OCI-M1 (cell line): ENCODE measurements around the gene PLPP4.

Experiments used
- DNase-seq: peaks from one replicate; lab custom pipeline; 2025; lab: John Stamatoyannopoulos, UW

Gene PLPP4

DNA sequence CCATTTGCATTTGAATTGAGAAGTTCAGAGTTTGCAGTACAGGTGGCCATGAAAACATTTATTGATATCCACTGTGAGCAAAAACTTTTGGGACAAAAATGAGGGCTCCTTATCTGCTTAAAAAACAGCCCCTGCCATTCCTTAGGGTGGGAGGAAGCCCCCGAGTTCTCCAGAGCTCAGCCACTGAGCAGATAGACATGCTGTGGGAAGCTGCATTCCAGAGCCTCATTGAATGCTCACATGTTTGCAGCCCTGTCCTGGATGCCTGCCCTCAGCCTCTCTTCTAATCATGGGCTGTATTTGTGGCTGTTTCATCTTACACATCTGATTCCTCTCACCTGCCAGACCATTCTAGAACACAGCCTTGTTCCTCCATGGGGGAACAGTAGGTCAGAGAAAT, 33.3 kb downstream of the PLPP4 start:
- DNase-seq: no peak

DNA sequence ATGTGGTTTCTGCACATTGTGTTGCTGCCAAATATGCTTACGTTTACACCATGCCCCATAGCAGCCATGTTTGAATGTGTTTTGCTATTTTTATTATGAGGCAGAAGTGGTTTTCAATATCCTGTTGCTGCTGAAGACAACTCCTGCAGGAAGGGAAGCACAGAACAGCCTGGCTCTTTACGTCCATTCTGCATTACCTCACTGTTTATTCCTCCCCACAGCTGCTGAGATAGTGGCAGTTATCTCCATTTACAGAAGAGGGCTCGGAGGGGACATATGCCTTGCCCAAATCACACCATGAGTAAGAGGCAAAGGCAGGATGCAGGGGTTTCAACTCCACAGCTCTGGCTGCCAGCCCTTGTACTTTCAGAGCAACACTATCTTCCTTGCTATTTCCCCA, 35.3 kb downstream of the PLPP4 start:
- no peak for DNase-seq

DNA sequence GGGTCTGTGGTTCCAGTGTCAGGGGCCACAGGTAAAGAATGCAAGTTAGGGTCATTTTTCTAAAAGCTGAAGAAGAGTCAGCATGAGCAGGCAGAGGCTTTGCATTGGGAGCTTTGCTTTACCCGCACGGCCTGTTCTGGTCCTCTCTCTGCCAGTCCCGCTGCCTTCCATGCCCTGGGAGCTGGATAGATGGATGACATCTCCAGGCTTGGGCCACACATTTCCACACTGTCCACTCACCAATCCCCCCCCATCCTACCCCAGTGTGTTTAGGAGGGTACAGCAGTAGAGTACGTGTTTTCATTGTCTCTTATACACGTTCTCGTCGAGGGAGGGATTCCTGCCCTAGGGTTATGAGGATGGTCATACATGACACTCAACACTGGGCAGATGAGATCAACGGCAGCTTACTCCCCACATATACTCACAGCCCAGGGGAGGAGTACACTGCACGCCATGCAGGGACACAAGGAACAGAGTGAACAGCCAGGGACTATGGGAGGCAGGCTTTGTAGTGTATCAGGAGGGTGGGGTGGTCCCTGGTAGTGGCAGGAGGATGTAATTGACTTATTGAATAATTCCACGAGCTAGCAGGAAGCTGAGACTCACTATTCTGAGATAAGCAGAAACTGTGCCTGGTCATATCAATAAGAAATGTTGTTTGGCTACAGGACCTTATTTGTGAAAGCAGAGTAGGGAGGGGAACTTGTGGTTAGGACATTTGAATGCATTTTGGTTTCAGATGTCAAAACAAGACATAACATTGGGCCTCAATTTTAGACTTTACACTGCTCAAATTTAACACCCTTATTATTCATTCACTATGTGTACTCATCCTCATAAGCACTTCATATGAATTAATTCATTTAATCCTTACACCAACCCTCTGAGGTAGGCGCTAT, 36.6 kb downstream of the PLPP4 start:
- DNase-seq: peak; percentile 7

DNA sequence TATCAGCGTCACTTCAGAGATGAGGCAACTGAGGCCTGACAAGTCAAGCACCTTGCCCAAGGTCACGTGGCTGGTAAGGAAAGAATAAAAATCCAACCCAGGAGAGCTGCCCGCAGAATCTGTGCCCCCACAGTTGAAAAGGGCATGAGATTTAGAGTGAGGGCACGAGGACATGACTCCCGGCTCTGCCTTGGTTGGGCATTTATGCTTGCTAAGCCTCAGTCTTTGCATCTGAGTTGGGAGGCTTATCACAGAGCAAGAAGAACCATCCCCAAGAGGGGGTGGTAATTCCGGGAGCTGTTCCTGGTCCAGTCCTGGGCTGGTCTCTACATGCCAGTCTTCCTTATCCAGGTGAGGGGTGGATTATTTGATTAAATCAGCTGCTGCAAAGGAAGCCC, 37.3 kb downstream of the PLPP4 start:
- no peak for DNase-seq

GRCh38 chr10:120495226-120496009, 38.4 kb downstream of the PLPP4 start:
- DNase-seq: no peak

DNA sequence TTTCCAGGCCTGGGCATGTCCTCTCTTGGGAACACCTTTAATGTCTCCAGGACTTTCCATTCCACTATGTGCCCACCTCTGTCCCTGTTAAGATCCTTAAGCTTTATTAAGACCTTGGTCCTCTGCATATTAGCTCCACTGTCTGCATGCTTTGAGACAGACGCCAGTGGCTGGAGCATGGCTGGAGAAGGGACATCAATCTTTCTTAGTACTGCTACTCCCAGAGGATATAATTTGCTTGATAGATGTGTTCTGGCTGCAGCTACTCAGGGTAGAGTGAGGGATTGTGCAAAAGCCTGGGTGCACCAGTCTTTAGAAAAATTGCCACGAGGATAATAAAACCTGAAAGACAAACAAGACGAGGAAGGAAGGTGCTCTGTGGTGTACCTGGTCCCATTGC, 42.9 kb downstream of the PLPP4 start:
- DNase-seq: no peak

DNA sequence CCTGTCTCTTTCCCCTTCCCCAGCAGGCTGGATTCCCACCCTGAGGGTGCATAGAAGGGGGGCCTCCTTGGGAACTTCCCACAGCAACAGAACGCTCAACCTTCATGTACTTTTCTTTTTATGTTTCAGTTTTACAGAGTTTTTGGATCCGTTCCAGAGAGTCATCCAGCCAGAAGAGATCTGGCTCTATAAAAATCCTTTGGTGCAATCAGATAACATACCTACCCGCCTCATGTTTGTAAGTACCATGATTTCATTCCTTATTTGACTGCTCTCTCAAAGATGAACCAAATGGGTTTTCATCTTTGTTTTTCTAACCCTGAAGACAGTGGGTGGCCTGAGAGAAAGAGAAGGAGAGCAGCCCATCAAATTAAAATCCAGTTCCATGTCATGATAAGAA, 46.7 kb downstream of the PLPP4 start:
- no peak for DNase-seq

DNA sequence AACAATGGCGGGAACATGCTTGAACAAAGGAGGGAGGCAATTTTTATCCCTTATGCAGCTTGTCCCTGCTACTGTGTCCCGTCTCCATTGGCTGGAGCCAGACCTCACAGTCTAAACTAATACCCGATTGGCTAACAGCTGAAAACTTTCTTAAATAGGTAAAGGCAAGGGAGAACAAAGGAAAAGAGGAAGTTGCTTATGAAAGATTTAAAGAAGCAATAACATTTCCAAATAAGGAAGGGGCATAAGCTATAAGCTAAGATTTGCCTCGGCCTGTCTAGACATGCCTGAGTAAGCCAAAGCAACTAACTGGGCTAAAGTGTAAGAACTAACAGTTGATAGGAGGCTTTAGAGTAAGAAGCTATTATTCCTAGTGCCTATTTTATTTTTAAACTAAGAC, 47.2 kb downstream of the PLPP4 start:
- DNase-seq: peak; percentile 67

GRCh38 chr10:120505056-120505455, 48.0 kb downstream of the PLPP4 start:
- no peak for DNase-seq

DNA sequence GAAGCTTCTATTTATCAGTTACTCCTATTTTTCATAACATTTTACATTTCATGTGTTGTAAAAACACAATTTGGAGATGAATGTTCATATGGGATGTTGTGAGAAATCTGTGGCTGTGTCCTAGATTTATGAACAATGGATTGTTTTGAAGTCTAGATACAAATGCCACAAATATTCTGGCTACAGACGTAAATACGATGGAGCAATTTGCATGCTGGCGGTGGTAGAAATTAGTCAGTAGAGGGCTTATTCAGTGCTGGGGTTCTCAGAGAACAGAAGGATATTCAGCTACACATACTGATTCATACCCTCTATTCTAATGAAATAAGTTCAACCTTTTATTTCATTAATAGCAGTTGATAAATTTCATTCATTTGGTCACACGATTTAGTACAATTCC, 48.8 kb downstream of the PLPP4 start:
- no peak for DNase-seq

- no peak for DNase-seq
Measured at GRCh38 chr10:120506674-120507073, 49.6 kb downstream of the PLPP4 start.

GRCh38 chr10:120507175-120507574, 50.1 kb downstream of the PLPP4 start:
- no peak for DNase-seq

- DNase-seq: no peak
Measured at GRCh38 chr10:120507651-120508050, 50.6 kb downstream of the PLPP4 start.

DNA sequence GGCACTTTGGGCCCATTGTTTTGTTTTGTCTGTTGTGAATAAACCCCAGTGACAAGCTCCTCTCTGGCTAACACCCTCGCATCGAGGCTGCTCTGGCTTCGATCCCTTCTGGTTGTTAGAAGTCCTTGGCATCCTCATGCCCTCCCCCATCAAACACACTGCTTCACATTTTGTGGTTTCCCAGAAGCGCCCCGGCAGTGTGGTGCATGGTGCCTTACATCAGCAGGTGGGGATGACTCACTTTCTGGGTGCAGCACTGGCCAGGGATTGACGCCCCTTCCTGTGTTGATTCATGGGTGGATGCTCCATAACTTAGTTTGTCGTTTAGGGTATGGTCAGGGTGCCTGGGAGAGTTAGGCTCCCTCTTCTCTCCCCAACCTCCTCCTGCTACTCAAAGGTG, 51.4 kb downstream of the PLPP4 start:
- no peak for DNase-seq

GRCh38 chr10:120508966-120509365, 51.9 kb downstream of the PLPP4 start:
- no peak for DNase-seq

- DNase-seq: no peak
Measured at GRCh38 chr10:120511165-120511564, 54.1 kb downstream of the PLPP4 start.

DNA sequence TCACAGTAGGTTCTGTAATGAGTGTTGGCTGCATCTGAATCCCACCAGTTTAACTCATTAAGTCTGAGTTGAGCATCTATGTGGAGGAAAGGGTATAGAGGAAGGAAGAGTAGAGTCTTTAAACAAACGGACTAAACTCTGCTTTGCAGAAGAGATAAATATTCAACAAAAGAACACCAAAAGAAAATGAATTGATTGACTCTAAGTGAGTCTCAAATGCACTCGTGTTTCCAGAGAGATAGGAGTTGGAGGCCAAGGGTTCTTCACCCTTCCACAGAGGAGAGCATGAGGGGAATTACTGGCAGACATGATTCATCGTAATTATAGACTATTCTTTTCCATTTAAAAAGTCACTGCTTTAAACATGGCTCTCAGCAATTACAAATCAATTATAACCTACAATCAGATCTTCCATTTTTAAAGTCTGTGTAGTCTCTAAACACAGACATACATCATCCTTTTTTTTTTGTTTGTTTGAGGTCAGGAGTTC, 56.3 kb downstream of the PLPP4 start:
- no peak for DNase-seq

GRCh38 chr10:120514035-120514620, 57.1 kb downstream of the PLPP4 start:
- peak; percentile 53 for DNase-seq

GRCh38 chr10:120514959-120515358, 57.9 kb downstream of the PLPP4 start:
- DNase-seq: no peak

GRCh38 chr10:120515741-120516140, 58.7 kb downstream of the PLPP4 start:
- DNase-seq: no peak

GRCh38 chr10:120516426-120516825, 59.4 kb downstream of the PLPP4 start:
- DNase-seq: no peak

- no peak for DNase-seq
Measured at GRCh38 chr10:120517196-120517595, 60.2 kb downstream of the PLPP4 start.
